Inferior parietal cortex (tissue), 1 donor: ENCODE measurements around the gene ONECUT1.
"Not testable (repeated sequence)": the region's sequence is repeated elsewhere in the genome, so short reads cannot be mapped to it uniquely, and the experiment has no call there.

Experiments used
- DNase-seq: peaks from one replicate; pipeline ENCODE4 v3.0.0-alpha.2; 2016; ENCODE audit errors: extremely low spot score

ONECUT1 gene

DNA sequence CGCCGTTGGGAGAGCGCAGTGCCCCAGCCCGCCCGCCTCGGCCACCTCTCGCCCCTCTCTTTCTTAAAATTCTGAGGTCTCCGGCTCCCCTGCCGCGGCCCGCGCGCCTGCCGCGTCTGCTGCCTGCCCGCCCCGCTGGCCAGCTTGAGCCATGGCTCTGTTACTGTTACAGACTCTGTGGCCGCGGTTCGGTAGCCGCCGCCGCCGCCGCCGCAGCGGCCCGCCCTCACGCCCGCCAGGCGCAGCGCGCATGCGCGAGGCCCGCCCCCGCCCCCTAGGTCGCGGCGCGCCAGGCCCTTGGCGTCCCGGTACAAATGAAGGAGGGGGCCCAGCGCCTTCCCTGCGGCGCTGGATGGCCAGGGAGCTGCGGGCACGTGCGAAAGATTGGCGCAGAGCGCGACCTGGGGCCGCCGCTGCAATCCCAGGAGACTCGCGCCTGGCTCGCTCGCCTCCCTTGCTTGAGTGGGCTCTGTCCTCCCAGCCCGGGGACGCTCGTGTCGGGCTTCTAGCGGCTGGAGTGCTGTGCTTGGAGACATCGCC, at the start of gene ONECUT1:
Gene ONECUT1 (minus strand): TSS at position 168 of the 540 bp plus-strand sequence. CDS start 452 bp downstream, outside the sequence.
- DNase-seq: peak; percentile 30

DNA sequence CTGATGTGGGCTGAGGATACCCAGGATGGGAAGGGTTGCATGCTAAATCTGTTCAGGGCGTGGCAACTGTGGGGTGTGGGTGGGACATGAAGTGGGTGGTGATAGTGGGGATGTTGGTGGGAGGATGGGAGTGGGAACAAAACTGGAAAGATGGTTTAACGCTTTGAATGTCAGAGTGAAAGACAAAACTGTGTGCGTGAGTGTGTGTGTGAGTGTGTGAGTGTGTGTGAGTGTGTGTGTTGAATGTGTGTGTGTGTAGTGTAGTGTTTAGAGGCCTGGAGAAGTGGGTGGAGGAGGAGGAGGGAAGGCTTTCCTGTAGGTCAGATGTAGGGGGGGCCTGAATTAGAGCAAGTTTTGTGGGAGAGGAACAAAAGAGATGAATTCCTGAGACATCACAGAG, 44.2 kb upstream of the ONECUT1 start:
- DNase-seq: no peak

DNA sequence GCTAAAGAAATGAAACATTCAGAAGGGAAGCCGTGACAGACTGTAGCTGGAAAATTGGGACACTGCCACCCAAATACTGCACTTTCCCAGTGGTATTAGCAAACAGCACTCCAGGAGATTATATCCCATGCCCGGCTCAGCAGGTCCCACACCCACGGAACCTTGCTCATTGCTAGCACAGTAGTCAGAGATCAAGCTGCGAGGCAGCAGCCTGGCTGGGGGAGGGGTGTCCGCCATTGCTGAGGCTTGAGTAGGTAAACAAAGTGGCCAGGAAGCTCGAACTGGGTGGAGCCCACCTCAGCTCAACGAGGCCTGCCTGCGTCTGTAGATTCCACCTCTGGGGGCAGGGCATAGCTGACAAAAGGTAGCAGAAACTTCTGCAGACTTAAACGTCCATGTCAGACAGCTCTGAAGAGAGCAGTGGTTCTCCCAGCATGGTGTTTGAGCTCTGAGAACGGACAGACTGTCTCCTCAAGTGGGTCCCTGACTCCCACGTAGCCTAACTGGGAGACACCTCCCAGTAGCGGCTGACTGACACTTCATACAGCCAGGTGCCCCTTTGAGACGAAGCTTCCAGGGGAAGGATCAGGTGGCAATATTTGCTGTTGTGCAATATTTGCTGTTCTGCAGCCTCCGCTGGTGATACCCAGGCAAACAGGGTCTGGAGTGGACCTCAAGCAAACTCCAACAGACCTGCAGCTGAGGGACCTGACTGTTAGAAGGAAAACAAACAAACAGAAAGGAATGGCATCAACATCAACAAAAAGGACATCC, 34.2 kb upstream of the ONECUT1 start:
- not testable (repeated sequence) for DNase-seq

DNA sequence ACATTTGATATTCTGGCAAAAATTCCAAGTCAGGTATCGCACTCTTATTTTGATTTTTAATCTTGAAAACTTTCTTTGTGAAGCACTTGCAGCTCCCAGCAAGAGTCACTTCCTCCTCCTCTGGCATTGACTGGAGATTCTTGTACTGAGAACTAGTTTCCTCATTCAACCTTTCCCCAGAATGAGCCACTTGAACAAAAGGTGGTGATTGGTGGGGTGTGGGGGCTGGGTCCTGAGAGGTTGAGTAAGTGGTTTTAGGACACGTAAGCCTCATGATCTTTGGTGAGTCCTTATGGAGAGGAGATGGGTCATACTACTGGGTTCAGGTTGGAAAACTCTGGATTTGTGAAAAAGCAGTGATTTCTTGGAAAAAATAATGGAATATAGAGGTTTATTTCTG, 32.3 kb upstream of the ONECUT1 start:
- no peak for DNase-seq

DNA sequence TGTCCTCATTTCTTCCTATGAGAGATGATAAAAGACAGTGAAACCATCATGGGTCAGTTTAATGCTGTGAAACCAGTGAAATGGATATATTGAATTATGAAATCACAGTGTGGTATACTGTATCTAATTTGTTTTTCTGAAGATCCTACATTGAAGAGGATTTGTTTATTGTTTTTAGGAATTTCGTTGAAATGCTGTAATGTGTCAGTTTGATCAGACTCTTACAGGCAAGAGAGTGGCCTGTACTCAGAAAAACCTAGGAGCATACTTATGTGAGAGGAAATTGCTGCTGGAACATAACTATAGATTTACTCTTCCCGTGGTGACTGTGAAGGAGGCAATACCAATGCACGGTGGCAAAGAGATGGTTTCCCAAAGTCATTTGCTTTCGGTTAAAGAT, 29.1 kb upstream of the ONECUT1 start:
- no peak for DNase-seq

DNA sequence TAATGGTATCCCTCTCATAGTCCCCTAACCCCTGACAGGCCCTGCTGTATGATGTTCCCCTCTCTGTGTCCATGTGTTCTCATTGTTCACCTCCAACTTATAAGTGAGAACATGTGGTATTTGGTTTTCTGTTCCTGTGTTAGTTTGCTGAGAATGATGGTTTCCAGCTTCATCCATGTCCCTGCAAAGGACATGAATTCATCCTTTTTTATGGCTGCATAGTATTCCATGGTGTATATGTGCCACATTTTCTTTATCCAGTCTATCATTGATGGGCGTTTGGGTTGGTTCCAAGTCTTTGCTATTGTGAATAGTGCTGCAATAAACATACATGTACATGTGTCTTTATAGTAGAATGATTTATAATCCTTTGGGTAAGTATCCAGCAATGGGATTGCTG, 25.8 kb upstream of the ONECUT1 start:
- DNase-seq: not testable (repeated sequence)

DNA sequence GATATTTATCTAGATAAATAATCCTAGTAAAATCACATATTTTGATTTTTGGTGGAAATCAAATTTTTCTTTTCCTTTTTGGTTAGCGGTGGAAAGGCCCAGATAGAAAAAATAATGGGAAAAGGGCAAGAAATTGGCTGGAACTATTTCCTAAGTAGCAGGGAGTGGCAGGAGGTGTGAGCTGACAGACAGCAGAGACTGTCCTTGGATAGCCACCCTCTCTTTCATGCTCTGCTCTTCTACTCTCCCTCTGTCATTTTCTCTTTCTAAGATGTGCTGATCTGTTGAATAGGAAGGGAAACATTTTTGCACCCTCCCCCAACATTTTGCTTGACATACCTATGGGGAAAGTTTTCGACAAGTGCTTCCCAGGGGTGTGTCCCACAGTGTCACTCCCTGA, 18.9 kb upstream of the ONECUT1 start:
- no peak for DNase-seq

DNA sequence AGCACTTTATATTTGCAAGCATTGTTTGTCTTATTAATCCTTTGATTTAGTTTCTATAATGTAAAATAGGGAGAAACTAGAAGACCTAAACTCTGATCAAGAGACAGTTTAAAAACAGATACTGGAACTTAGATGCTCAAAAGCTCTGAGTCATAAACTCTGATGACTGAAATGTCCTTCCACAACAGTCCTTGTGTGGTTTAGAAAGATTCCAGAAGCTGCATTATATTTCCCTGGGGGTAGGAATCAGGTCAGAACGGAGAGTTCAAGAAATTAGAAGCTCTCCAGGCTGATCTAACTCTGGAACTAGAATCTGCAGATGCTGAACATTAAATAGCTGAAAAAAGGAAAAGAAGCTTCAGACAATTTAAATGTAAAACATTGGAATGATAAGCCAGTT, 18.3 kb upstream of the ONECUT1 start:
- DNase-seq: no peak

DNA sequence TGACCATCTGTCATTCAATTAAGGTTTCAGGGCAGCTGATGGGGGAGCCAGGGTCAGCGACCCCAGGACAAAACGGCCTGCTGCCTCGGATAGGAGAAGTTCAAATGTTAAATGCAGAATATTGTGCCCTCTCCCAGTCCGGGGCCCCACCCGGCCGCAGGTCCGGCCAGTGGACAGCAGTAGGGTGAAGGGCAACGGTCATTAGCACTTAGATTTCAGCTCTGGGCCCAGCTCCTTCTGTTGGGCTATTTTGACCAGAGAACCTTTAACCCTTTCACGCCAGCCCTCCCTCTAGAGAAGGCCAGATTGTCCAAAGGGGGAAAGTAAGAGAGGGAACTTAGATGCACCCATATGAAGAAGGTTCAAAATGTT, 16.1 kb upstream of the ONECUT1 start:
- DNase-seq: no peak

DNA sequence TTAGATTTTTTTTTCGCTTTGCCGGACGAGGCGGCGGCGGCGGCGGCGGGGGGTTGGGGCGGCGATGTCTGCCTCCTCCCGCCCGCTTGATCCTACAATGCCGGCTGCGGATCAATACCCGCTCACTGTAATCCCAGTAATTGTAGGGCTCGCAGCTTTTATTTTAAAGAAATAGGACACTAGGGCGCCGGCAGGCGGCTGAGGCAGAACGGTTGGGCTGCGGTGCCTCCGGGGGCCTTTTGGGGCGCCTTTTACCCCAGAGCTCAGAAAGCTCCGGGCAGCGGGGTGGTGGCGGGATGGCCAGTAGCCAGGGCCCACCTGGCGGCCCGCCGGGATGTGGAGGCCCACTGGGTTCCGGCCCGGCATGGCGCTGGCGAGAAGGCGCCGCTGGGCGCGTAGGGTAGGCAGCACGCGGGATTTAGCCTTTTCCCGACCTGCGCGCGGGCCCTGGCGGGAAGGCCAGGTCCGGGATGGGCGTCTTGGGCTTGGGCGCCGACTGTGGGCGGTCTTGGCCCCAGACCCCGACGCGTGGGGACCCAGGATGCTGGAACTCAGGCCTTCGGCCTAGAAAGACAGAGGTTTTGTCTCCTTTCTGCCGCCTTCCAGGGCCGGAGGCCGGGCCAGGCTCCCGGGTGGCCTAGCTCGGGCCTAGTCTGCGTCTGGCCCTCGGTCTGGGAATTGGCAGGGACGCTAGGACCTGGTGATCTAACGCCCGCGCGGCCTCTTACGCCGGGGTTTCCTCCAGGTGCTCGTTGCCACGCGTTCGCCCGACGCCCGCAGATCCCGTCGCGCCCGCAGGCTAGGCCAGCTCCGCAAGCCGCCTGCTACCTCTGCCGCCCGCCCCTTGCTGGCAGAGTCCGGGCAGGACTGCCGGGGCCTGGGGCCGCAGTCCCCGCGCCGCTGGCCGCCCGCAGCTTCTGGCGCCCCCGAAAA, 15.5 kb upstream of the ONECUT1 start:
- DNase-seq: no peak

DNA sequence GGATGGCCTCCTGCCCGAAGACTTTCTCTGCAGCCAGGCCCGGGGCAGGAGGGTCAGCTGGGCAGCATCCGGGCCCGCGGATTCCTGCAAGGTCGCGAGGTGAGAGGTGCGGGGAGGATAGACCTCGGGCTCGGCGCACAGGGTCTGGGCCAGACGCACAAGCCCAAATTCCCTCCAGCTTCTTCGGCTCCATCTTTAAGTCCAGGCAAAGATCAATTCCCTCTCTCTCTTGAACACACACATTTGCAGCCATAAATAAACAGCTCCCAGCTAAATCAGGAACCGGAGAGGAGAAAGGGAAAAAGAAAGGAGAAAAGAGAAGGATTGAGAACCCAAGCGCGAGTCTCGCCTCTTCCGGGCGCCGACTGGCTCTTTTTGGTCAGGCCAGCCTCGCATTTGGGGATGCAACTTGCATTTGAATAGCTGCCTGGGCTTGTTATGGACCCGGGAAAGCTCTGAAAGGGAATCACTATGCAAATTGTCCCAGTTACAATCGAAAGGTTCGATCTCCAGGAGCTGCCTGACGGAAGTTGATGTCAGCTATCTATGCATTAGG, 14.5 kb upstream of the ONECUT1 start:
- no peak for DNase-seq

DNA sequence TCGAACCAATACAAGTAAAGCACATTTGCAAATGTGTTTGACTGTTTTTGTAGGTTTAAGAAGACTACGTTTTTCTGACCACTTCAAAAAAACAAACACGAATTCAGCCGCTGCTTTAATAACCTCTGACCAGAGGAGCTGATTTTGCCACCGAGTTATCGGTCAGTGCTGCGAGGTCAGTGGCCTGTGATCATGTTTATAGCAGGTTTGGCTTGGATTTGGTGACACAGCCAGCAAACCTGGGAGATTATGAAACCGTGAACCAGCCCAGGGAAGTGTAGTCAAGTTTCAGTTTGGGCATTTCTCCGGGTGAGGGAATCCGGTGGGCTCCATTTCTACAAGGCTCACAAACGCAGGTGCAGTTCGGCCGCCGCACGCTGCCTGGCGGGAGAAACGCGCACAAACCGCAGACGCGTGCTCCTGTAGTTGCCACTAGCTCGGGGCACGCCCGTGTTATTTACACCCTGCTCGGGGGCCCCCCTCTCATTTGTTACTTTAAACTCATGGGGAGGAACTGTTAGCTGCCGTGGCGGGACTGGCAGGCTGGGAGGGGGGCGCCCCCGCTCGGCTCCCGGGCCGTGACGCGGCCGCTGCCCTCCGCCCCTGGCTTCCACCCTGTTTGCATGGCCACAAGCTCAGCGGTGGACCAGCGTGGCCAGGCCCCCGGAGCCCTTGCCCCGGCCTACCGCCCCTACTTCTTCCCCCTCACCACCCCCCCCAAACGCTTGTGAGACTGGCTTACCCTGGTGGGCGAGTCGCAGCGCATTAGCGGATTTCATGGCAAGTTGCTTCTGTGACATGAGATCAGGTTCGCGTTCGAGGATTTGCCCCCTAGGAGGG, 13.6 kb upstream of the ONECUT1 start:
- no peak for DNase-seq

DNA sequence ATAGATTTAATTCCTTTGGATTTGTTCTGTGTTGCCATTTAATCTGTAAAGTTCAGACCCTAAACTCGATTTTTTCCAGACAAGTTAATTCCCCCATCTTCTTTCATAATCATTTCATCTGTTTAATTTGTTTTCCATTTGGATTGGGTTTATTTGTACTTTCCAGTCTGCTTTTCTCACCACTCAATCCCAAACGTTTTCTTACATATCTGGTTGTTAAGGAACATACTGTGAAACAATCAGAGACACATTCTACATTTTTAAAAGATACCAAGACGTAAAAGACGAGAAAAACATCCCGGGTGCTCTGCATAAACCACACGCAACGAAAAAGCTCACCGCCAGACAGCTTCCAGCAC, 13.0 kb upstream of the ONECUT1 start:
- no peak for DNase-seq

DNA sequence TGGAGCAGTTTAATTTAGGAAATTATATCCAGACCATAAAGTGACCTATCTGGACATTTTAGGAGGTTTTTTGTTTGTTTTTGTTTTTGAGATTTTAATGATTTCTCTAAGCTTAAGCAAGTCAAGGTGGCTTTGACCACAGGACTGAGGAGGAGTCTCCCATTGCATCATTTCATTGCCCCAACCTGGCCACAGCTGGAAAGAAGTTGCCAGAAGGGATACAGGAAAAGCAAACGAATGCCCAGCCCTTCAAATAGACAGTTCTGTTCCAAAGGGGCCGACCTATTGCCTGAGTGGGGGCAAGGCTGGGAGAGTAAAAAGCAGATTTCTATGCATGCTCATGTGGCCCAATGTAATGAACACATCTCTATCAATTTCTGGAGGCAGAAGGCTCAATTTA, 12.0 kb upstream of the ONECUT1 start:
- no peak for DNase-seq

DNA sequence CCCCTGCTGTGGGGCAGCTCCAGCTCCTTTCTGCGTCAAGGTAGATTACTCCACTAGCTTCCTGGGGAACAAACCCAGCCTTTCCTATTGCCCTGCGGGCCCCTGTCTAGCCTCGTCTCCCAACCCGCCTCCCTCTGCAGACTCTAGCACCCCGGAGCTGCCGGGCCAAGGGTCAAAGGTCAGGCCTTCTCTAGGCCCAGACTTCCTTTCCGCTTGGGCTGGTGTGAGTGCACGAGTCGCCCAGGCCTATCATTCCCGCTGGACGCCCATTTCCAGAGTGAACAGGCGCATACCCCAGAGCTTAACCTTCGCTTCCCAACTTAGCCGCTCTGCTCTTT, 11.6 kb upstream of the ONECUT1 start:
- no peak for DNase-seq

DNA sequence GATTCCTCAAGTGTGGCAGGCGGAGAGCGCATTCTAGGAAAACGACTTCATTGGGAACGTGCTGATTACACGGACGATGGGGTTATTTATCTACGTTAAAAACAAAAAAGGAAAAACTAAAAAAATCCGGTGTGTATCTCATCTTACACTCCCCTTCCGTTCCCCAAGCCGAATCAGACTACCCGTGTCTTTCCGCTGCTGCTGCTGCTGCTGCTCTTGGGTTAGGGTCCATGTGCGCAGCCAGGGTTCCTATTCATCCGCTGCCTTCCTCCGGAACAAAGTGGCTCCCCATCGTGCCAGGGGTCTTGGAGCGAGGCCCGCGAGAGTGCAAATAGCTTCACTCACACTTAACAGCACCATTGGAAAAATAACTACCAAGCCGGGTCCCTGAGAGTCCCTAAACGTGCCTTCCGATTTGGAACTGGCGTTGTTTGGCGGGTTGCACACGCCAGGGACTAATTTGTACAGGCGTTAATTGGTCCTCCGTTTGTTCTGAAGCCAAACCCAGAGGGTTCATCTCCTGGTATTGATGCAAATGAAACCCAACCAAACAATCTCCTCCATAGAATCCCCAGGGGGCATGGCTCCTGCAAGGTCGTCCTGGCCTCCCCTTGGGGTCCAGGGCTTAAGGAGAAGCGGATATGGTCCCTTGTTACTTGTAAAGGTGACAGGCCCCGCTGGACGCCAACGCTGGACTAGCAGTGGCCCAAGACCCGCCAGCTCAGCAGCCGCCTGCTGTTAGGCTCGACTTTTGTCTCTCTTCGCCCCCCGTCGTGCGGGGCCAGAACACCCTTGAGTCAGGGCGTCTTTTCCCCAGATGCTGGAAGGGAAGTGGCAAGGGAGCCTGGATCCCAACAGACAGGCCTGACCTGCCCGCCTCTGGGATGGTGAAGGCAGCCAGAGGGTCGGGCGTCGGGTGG, 11.0 kb upstream of the ONECUT1 start:
- no peak for DNase-seq

DNA sequence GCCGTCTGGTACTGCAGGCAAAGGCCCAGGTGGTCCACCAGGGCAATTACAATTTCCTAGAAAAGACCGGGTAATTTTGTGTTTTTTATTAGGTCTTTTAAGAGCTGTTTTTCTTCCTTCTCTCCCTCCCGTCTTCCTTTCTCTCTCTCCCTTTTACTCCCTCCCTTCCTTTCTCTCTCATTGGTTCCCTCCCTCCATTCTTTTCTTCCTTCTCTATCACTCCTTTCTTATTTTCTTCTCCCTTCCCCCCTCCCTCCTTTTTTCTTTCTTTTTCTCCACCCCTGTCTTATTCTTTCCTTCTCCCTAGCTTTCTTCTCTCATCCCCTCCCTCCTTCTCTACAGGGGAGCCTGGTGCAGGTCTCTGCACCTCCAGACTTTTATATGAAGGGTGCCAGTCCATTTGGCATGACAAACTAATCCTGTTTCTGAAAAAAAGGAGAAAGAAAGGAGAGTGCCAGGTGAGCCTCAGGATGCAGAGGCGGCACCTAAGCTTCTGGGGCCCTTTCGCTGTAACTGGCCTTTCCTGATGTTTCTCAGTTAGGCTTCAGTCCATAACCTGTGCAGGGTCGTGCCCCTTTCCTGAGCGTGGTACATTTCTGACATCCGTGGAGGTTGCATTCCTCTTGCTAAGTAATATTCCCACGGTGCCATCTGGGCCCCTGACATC, 9.1 kb upstream of the ONECUT1 start:
- no peak for DNase-seq

DNA sequence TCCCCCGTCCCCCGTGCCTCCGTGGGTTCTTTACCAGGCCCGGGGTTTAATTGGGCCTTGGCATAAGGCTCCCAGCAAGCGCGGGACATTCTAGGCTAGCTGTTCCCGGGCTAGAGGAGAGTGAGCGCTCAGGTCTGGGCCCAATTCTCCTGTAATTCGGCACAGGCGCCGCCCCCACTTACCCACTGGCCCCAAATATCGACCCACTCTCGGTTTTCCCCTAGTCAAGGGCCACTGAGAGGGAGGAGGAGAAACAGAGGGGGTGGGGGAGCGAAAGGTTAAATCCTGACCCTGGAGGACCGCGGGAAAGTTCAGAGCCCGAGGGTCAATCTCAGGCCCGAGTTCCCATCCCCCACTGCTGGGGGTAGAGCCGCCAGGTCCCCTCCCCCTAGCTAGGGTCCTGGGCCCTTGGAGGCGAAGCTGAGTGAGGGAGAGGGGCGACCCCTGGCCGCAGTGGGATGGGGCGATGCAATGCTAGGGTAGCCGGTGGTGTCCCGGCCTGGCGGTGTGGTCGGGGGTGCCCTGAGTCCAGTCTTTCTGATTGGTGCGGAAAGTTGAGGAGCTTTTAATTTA, 8.5 kb upstream of the ONECUT1 start:
- DNase-seq: no peak

DNA sequence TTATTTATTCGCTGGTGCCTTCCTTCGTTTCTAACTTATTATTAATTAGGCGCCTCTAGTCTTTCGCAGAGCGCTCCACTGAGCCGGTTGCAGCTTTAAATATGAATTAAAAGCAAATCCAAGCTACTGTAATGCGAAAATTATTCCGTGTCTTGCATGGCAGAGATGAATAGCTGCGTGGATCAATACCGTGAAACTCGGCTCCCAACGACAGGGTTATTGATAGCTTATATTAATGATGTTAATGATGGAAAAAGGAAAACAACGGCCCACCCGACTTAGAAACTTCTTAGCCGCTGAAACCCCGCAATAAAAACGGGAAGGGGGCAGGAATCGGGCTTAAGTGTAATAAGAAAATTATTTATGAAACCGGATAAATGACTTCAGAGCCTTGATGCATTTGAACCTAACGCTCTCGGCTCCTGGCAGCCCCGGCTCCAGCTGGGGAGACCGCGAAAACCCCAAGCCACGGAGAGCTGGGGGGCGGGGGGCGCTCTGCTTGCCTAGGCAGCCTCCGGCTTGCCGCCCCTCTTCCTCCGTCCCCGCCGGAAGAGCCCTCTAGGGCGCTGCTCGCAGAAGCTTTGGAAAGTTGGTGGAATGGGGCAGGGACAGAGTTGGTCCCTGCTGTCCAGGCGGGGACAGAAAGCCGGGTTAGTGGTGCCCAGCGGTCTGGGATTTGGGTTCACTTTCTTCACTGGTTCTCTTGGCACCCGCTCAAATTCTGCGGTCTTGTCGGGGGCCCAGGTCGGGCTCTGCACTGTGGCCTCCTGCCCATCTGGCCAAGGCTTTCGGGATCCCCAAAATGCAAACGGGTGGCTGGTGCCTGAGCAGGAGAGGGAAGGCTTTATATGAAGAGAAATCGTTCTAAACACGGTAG, 7.7 kb upstream of the ONECUT1 start:
- no peak for DNase-seq
